DMS 273 treated with DMSO at 0.1 percent for 48 hours (cell line): ENCODE measurements around the gene ELOVL2.
"Not testable (repeated sequence)": the region's sequence is repeated elsewhere in the genome, so short reads cannot be mapped to it uniquely, and the experiment has no call there.

Source experiments
- DNase-seq: peaks from one replicate; lab custom pipeline; 2025; lab: John Stamatoyannopoulos, UW

The ELOVL2 gene

DNA sequence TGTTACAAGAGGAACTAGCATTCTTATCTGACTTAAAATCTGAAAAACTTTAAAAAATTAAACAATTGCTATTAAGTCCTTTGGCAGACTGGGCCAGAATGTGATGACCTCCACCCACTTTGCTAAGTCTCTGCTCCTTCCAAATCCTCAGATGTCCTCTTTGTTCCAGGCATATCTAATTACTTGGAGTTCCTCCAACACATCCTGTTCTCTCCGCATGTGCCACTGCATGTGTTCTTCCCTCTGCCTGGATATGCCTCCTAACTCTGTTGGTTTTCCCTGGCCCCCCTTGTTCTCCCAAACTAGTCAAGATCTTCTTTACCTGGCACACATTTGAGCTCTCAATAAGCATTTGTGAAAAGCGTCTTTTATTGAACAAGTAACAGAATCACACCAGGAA, 23.1 kb downstream of the ELOVL2 start:
- DNase-seq = no peak

DNA sequence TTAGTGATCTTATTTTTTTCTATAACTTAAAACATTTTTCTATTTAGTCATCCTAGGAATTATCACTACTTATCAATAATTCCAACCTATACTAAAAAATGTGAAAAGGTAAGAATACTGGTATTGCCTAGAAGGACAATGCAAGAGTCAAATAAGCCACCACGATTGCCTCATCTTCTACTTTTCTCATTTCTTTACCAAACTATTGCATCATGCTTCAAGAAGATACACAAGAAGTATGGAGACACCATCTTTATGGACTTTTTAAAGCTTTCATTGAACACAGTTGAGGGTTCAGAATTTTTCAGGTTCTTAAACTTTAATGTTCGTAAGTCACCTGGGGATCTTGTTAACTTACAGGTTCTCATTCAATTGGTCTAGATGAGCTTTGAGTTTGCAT, 25.9 kb downstream of the ELOVL2 start:
- no peak for DNase-seq

DNA sequence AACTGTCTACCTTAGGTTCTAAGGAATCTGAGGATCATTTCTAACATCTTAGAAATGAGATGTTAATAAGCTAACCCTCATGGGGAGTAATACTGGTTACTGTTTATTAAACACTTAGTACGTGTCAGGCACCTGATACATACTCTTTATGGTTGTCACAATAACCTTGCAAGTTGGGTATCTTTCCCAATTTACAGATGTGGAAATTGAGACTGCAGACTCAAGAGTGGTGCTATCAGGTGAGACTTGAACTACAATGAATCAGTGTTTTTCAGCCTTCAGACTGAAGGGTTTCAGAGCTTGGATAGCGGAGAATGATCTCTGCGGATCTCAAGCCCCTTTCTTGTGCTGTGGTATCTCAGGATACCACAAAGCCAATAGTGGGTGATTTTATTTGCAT, 27.0 kb downstream of the ELOVL2 start:
- no peak for DNase-seq

DNA sequence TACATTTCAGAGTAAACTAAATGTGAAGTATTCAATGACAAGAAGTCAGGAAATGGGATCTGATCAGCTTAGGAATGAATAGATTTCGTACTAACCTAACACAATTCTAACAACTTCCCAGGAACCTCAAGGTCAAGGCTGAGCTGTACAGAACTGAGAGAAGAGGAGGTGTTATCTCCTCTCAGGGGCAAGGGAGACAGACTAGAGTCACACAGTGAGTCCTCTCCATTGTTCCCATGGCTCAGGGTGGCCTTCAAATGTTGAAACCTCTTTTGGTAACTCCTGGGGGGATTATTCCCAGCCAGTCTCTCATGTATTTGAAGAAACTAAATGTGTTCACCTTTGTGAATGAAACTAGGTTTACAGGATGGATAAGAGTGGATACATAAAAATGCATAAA, 27.7 kb downstream of the ELOVL2 start:
- DNase-seq = no peak

DNA sequence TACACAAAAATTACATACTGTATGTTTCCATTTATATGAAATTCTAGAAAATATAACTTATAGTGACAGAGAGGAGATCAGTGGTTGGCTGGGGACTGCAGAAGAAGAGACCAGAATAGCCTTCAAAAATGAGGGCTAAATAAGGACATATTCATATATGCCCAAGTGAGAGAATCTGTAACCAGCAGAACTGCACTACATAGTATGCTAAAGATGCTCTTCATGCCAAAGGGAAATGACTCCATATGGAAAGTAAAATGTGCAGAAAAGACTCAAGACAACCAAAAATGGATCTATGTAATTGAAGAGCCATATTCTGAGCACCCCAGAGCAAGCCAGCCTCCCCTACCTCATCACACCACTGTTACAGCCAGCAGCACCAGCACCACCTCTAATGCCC, 29.0 kb downstream of the ELOVL2 start:
- no peak for DNase-seq

DNA sequence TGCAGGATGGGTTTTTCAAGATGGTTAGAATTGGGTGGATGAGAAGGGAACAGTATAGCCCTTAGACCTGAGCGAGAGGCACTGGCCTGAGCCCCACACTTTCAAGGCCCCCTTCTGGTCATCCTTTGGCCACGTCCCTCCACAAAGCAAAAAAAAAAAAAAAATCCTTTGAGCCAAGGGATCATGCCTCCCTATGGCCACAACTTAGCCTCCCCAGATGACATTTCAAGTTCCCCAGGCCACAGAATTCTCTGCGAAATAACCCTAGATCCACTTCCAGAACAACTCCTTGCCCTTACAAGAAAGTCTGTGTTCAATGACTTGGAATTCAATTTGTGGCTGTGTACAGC, 30.4 kb downstream of the ELOVL2 start:
- DNase-seq = no peak

DNA sequence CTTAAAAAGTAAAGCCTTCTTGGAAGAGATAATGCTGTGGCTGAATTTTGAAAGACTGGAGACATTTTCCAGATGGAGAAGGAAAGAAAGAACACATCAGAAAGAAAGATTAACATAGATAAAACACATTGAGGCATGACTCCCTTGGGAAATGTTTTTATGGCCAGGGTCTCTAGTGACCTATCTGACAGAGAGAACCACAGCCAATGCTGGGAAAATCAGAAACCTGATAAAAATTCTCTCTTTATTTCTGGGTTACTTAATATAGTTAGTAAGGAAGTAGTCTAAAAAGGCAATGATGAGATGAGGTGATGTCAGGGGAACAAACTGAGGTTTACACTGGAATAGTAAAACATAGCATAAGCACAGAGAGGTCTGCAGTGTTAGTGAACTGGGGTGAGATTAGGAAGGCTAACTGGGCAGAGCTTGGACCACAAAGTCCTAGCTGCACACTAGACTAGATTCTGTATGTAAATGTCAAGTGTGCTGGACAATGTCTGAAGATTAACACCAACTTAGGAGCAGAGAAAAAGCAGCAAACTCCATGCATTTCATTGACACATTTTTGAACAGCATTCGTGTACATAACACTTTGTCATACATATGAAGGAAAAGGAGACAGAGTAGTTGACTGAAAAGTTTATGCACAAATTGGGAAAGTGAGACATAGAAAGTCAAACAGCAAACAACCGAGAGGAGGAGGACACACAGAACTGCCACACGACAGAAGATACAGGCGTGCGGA, 31.0 kb downstream of the ELOVL2 start:
- no peak for DNase-seq

DNA sequence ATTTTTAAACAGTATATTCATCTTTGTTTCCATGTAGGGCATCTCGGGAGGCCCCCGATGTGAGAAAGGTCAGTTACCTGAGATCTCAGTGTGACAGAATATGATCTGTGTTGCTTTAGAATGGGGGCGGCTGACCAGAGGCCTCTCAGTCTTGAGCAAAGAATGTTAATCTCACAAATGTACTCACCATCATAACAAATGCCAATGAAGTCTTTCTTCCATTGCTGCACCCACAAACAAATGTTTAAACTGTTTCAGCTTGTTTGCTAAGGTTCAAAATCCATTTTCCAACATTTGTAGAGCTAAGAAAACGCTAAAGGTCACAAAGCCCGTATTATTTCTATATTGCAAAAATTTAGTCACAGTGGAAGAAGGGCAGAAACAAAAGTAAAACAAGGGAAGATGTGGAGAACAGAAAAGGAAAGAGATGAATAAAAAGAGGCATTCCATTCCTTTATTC, 31.8 kb downstream of the ELOVL2 start:
- no peak for DNase-seq

DNA sequence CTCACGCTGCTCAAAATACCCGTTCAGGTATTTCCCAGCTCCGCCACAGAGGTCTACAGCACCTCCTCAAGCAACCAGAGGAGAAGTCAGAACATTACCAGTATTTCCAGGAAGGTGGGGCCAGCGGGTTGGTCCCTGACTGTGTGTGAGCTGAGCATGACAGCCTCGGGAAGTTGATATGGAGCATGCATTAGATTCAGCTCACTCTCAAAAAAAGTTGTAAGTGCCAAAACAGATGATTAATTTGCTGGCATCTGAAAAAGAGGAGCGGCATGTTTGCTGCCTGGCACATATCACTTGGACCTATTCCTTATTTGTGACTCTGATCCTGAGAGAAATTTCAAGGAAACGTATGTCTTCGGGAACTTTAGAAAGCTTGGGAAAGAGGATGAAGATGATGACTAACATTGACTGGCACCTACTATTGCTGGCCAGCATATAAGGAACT, 32.3 kb downstream of the ELOVL2 start:
- DNase-seq = no peak

DNA sequence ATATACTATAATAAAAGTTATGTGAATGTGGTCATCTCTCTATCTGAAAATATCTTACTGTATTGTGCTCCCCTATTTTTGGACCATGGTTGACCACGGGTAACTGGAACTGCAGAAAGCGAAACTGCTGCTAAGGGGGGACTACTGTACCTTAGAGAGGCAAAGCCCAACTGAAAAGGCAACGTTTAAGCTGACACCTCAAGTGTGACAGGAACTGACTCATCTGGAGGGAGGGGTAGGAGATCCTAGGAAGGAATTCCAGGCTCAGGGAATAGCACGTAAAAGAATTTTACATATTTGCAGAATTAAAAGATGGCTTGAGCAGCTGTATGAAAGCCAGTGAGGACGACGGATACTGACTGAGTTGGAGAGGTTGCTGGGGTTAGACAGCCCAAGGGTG, 34.8 kb downstream of the ELOVL2 start:
- no peak for DNase-seq

DNA sequence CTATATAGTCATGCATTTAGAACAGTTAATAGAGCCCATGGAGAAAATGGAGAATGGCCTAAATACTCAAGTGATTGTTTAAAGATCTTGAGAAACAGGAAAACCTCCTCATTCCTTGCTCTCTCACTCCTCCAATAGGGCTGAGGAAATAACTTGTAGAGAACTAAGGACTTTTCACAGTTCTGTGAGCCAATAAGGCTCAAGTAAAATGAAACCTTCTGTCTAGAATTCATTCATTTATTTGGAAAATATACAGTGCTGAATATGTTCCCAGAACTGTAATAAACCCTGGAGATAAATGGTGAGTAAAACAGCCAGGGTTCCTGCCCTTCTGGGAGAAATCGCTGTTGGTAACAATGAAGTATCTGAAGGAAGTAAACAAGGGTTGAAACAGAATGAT, 35.3 kb downstream of the ELOVL2 start:
- DNase-seq = no peak

DNA sequence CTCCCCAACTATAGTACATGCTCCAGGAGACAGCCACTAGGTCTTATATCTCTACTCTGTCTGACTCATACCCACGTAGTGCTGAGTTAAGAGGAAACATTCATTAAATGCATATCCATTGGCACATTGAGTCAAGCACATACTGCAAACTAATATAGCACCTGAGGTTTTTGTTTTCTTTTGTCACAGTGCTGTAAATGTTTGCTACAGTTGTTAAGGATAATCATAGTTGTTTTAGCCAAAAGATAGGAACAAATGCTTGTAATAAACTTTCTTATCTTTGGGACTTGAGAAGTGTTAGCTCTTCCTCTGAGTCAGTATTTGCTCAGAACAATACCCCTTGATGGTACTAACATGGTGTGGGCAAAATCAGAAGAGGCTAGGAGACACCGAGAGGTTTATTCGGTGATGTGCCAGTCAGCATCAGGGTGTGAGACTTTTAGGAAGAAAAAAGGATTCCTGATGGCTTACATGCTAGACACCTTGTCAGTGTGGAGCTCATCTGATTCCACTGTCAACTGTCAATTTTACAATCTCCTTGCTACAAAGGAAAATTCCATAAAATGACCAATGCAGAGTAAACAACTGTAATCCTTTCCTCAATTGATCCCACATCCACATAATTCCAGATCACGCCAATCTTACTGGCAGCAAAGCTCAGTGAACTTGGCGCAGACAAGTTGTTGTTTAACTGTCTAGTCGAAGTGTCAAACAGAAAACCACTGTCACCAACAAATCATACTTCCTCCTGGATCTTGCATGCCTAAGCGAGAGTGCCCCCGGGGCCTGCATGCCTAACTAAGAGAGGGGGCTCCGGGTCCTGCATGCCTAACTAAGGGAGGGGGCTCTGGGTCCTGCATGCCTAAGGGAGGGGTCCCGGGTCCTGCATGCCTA, 36.1 kb downstream of the ELOVL2 start:
- no peak for DNase-seq

DNA sequence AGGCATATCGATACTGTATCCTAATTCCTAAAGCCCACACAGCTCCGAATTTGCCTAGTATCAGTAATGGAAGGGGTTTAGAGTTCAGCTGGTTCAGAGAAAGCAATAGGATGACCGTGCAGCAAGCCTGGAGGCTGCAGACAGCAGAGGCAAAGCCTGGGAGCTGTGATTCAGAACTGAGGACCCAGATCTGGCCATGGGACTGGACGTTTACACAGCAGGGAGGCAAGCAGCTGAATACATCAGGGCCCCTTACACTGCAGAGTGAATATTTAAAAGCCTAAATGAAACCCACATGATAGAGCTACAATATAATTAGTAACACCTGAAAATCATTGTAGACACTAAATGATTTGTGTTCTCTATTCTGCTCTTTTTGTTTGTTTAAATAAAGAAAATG, 38.0 kb downstream of the ELOVL2 start:
- no peak for DNase-seq

DNA sequence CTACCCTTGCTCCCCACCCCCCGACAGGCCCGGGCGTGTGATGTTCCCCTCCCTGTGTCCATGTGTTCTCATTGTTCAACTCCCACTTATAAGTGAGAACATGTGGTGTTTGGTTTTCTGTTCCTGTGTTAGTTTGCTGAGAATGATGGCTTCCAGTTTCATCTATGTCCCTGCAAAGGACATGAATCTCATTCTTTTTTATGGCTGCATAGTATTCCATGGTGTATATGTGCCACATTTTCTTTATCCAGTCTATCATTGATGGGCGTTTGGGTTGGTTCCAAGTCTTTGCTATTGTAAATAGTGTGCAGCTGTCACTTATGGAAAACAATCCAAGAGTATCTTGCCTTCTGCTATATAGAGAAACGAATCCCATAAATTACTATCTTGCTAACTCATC, 40.8 kb downstream of the ELOVL2 start:
- DNase-seq = not testable (repeated sequence)

DNA sequence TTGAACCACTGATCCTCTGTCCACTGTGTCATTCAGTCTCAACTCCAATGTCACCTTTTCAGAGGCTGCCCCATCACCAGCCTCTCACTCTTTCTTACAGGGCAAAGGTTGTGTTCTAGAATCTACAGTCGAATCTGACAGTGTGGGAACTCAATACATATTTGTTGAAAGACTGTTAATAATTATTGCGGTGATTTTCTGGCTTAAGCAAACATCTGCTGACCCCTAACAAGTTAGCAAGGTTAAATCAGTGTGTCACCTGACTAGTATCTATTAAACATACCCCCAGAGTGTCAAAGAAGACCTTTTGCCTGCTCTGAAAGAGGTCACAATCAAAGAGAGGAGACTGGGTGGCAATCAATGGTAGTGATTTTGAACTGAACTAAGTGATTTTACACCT, 41.9 kb downstream of the ELOVL2 start:
- DNase-seq = no peak

DNA sequence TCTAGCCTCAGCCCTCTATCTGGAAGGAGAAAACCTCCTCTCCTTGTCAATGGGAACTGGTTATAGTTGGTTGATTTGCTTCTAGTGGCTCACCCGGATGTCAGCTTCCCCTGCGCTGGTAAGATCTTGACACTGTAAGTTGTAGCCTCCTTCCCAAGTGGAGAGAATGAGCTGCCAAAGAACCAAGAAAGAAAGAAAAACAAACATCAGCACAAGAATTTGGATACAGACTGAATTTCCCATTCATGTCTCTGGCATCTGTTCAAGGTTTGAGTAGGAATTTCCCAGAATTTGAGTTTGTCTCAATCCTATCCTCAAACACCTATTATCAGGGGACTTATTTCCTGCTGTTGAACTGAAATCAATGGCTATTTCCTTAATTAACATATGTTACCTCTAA, 44.1 kb downstream of the ELOVL2 start:
- DNase-seq = no peak

DNA sequence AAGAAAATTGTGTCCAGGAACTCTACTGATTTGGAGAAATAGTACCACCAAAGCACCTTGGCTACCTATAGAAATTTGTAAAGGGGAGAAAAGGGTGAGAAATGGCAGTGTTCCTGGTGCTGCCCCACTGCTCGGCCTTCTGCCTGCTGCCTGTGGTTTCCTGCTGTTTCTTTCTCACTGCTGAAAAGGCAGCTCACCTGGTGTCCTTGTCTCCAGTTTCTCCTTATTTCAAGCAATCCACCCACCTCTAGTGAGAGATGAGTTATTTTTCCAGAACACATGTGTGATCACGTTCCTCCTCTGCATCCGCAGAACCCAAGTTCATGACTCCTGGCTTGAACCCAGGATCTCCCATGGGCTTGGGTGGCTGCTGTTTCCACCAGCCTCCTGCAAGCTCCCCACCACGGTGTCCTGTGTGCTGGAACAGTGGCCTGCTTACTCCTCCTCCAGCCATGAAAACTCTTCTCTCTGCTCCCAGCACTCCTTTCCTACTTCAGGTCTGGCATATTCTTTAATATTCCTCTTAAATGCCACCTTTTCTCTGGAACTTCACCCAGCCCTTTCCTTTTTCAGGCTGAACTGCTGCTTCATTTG, 48.9 kb downstream of the ELOVL2 start:
- DNase-seq = no peak

DNA sequence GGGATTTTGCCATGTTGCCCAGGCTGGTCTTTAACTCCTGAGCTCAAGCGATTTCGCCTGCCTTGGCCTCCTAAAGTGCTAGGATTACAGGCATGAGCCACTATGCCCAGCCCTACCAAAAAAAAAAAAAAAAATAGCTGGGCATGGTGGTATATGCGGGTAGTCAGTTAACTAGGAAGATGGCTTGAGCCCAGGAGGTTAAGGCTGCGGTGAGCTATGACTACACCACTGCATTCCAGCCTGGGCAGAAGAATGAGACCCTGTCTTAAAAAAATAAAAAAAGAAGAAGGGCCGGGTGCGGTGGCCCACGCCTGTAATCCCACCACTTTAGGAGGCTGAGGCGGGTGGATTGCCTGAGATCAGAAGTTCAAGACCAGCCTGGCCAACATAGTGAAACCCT, 50.2 kb downstream of the ELOVL2 start:
- DNase-seq = no peak

DNA sequence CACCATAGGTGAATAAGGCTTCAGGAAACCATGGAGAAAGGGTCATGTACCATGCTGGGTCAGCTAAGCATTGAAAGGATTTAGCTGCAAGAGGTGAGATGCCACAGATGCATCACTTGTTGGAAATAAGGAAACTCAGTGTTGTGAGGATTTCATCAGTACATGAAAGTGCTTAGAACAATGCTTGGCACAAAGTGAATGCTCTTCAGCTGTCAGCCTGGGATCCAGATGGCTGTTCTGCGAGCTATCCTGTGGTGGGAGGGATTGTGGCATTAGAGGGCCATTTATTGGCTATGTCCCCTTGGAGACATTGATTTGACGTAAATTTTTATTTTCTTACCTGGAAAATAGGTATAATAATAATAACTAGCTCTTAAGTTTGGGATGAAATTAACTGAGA, 53.0 kb downstream of the ELOVL2 start:
- DNase-seq = no peak

DNA sequence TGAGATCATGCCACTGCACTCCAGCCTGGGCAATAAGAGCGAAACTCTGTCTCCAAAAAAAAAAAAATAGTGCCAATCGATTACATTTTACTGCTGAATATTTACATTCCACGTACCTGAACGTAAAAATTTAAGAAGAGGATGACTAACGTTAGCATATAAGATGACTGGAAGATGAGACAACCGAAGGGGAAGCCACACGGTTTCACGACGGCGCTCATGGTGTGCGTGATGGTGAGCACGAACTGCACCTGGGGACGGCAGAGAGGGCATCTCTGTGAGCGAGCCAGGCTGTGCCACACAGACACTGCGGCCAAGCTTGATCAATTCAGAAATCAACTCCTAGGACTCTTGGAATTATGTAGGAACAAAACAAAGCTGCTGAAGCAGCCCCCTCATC, 54.5 kb downstream of the ELOVL2 start:
- DNase-seq = no peak

DNA sequence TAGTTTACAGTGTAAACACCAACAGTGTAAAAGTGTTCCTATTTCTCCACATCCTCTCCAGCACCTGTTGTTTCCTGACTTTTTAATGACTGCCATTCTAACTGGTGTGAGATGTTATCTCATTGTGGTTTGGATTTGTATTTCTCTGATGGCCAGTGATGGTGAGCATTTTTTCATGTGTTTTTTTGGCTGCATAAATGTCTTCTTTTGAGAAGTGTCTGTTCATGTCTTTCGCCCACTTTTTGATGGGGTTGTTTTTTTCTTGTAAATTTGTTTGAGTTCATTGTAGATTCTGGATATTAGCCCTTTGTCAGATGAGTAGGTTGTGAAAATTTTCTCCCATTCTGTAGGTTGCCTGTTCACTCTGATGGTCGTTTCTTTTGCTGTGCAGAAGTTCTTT, 59.1 kb downstream of the ELOVL2 start:
- DNase-seq = not testable (repeated sequence)

DNA sequence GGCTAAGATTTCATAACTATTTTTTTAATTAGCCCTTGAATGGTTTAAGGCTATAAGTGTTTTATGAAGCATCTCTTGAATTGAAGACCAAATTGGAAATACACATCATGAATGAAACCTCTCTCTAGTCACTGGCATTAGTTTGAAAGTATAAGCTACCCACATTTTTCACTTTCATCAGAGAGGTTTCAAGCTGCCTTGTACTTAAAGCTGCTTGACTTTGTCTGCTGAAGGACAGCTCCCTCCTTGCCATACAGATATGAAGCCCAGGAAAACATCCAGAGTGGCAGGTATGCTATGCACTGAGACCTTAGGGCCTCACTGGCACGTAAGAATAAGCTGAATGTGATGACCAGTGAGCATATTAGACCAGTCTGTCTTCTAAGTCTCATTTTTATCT, 62.7 kb downstream of the ELOVL2 start:
- no peak for DNase-seq

DNA sequence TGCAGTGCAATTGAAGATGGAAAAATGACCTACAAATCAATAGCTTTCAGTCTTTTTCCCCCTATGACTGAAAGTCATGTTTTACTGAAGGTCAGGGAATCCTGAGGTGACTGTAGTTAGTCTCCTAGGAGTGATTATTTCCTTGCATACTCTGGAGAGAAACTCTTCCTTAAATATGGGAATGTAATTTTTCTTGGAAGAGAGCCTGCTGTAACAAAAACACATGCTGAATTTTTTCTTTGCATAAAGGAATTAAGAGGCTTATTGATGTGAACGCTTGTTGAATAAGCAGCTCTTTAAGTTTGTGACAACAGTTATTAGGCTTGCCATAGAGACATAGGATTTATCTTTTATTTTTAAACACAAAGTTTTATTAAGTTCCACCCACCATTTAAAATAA, 64.5 kb downstream of the ELOVL2 start:
- no peak for DNase-seq
